B cell (primary cell): ENCODE results near the gene MTCL1. TPM values are rescaled to one million over a fixed set of nuclear protein-coding genes. Genes with fewer than 3 reads are reported as not detected.
A peak's percentile ranks its signal among the peaks of the same experiment; 100 is the strongest.

ENCODE experiments used
- ATAC-seq: fragments of 200-7000 bp; cut with Tn5 transposase; one replicate; pipeline ENCODE4 v1.10.0; 2021; ENCODE audit warnings: low read depth, mild to moderate bottlenecking, moderate number of reproducible peaks, moderate library complexity
- CTCF ChIA-PET: fragments of 350-600 bp; sonication (Branson Sonifier 250); formaldehyde crosslinking; loops from one replicate; lab custom pipeline; 2021; ENCODE audit warnings: antibody characterized with exemption, inconsistent platforms; lab: Charles Lee
- POLR2A ChIA-PET: fragments of 350-600 bp; sonication (Branson Sonifier 250); formaldehyde crosslinking; loops from one replicate; lab custom pipeline; 2021; ENCODE audit warnings: antibody characterized with exemption; lab: Charles Lee
- DNase-seq: peaks from one replicate; pipeline ENCODE4 v3.0.0; 2013
- H2AFZ ChIP-seq: 2 replicates; pipeline ENCODE4 v1.6.1; 2012; ENCODE audit warnings: mild to moderate bottlenecking, low read depth, low read length; ENCODE audit not compliant: insufficient read depth, poor library complexity, severe bottlenecking
- H3K27ac ChIP-seq, 2 donors: 1 replicate in 1 of 2; 2 replicates in 1 of 2; pipeline ENCODE4 v1.5.1; 2012 to 2013; ENCODE audit warnings: low read length in 2 of 2, mild to moderate bottlenecking in 2 of 2, moderate library complexity in 1 of 2
- H3K27me3 ChIP-seq, 4 experiments: fragments of 200-600 bp in 1 of 4; sonication (generic) in 1 of 4; replicated peaks in 1 of 4; 1 replicate in 2 of 4; 2 replicates in 2 of 4; pipeline versions ENCODE4 v1.6.1 to v1.7.0; 2013 to 2016; ENCODE audit warnings: low read length in 3 of 4, mild to moderate bottlenecking in 2 of 4, mixed read lengths in 1 of 4, moderate library complexity in 1 of 4; ENCODE audit not compliant: insufficient read depth in 4 of 4, control insufficient read depth in 3 of 4; ENCODE audit errors: control extremely low read depth in 1 of 4
- H3K36me3 ChIP-seq, 2 experiments: replicated peaks in 1 of 2; 1 replicate in 1 of 2; 2 replicates in 1 of 2; pipeline versions ENCODE4 v1.6.1 to v1.7.1; 2013; ENCODE audit warnings: low read length in 1 of 2; ENCODE audit not compliant: insufficient read depth in 2 of 2, control insufficient read depth in 1 of 2; ENCODE audit errors: control extremely low read depth in 1 of 2, extremely low read depth in 1 of 2
- H3K4me1 ChIP-seq, 2 donors: fragments of 200-600 bp in 1 of 2; sonication (generic) in 1 of 2; 1 replicate in 1 of 2; 2 replicates in 1 of 2; pipeline versions ENCODE4 v1.5.1 to v1.6.1; 2013 to 2017; ENCODE audit warnings: low read length in 2 of 2; ENCODE audit not compliant: control insufficient read depth in 2 of 2, insufficient read depth in 2 of 2
- H3K4me2 ChIP-seq: replicated peaks from 2 replicates; pipeline ENCODE3; 2012; ENCODE audit warnings: mild to moderate bottlenecking, low read depth, low read length; ENCODE audit not compliant: poor library complexity, severe bottlenecking
- H3K4me3 ChIP-seq, 5 experiments: fragments of 200-600 bp in 1 of 5; sonication (generic) in 1 of 5; 1 replicate in 3 of 5; 2 replicates in 2 of 5; pipeline versions ENCODE4 v1.5.1 to v1.7.0; 2011 to 2016; ENCODE audit warnings: low read length in 4 of 5, mild to moderate bottlenecking in 4 of 5, low read depth in 2 of 5, control low read depth in 1 of 5, moderate library complexity in 1 of 5; ENCODE audit not compliant: insufficient read depth in 1 of 5; ENCODE audit errors: control extremely low read depth in 1 of 5, extremely low read depth in 1 of 5
- H3K79me2 ChIP-seq: fragments of 200-600 bp; sonication (generic); one replicate; pipeline ENCODE4 v1.6.0; 2016; ENCODE audit warnings: low read length; ENCODE audit not compliant: control insufficient read depth, insufficient read depth
- H3K9ac ChIP-seq: fragments of 200-600 bp; sonication (generic); 2 replicates; pipeline ENCODE4 v1.6.1; 2017; ENCODE audit warnings: mild to moderate bottlenecking, low read length, moderate library complexity
- H3K9me3 ChIP-seq, 3 donors: one replicate each; pipeline versions ENCODE4 v1.6.1 to v1.7.1; 2013; ENCODE audit warnings: low read length in 2 of 3; ENCODE audit not compliant: control insufficient read depth in 2 of 3, insufficient read depth in 1 of 3; ENCODE audit errors: control extremely low read depth in 1 of 3
- H4K20me1 ChIP-seq: 2 replicates; pipeline ENCODE4 v1.6.0; 2012; ENCODE audit warnings: mild to moderate bottlenecking, low read length; ENCODE audit not compliant: insufficient read depth, control insufficient read depth, poor library complexity, severe bottlenecking
- H3K27ac Mint-ChIP-seq: one replicate; pipeline ENCODE4 v1.8.0; 2021; ENCODE audit warnings: mixed read lengths
- H3K27me3 Mint-ChIP-seq: one replicate; pipeline ENCODE4 v1.8.0; 2021; ENCODE audit warnings: mixed read lengths
- H3K4me1 Mint-ChIP-seq: one replicate; pipeline ENCODE4 v1.8.0; 2021; ENCODE audit warnings: mixed read lengths
- H3K4me3 Mint-ChIP-seq: one replicate; pipeline ENCODE4 v1.8.0; 2021; ENCODE audit warnings: mixed read lengths
- H3K9me3 Mint-ChIP-seq: one replicate; pipeline ENCODE4 v1.8.0; 2022; ENCODE audit warnings: mixed read lengths; ENCODE audit not compliant: insufficient read depth
- EZH2 ChIP-seq: IDR thresholded peaks from 2 replicates; pipeline ENCODE4 v1.6.1; 2012; ENCODE audit warnings: borderline replicate concordance, low read depth, mild to moderate bottlenecking, moderate library complexity, low read length; ENCODE audit not compliant: insufficient read depth, poor library complexity, severe bottlenecking
- WGBS: methylation state at CpG from one replicate; pipeline ENCODE4 v1.1.5; 2013; ENCODE audit warnings: missing lambda C conversion rate; ENCODE audit not compliant: insufficient coverage; 5-methylcytosine and 5-hydroxymethylcytosine counted together
- intact Hi-C: fragments of 100-400 bp; cut with micrococcal nuclease; formaldehyde crosslinking; loops from one replicate; pipeline ENCODE4 v1.10.0; 2022
- polyA plus RNA-seq: library from polyadenylated mRNA; depleted of rRNA; stranded (reverse); fragments of >200 nt; gene quantifications from 2 replicates; pipeline ENCODE4 v1.2.3, GENCODE V29; 2012
- total RNA-seq, 2 donors: library from RNA; stranded (reverse); fragments of 120-200 nt in 1 of 2; gene quantifications; 1 replicate in 1 of 2; 2 replicates in 1 of 2; pipeline versions ENCODE4 v1.2.3 to v1.2.4, GENCODE V29; 2013 to 2022
- TF ChIP-seq, protein P1 (sequence below): fragments of 200-600 bp; IDR thresholded peaks from one replicate; pipeline ENCODE4 v1.8.0; 2022; ENCODE audit warnings: antibody characterized with exemption, mild to moderate bottlenecking

Gene MTCL1
- total and polyA plus RNA-seq, 2 donors (not counting 1 experiment from before 2014, with no cell fraction given) = 2.7 to 5.8 TPM

DNA sequence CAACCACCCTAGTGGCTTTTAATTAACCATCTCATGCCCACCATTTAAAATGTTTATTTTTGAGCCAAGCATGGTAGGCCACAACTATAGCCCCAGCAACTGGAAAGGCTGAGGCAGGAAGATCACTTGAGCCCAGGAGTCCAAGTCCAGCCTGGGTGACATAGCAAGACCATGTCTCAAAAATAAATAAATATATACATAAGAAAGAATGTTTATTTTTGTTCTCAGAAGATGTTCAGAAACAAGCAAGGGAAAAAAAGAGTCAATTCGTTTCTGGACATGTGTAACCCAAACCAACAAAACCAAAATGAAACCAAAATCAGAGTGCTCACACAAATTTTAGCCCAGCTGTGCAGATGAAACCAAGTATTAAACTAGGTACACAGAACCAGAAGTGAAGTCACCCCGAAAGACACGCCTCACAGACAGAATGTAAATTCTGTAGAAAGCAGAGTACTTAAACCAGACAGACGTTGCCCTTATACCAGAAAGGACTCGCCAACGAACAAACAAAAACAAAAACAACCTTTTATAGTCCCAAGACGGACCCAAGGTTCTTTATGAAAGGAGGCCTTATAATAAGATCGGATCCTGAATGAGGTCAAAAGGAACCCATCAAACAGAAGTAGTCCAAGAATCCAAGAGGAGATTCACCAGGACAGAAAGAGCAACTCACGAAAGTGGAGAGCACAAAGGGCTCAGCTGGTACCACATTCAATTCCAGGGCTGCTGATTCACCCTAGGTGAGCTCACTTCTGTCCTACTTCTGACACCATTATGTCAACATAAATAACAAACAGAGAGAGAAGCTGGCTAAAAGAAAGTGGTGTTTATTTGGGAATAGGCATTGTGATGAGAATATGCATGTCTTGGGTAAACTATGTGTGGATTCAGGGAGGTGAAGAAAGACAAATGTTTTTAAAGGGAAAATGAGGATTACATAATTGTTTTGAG, 31.8 kb upstream of the MTCL1 start:
- Histone ChIP-seq H3K9me3 (no peaks in the 10 kb centered on the region), H3K4me3 (no peak overlapping the region), H4K20me1 (no peaks in the 10 kb centered on the region), H3K27ac (no peak overlapping the region), H3K79me2 (no peaks in the 10 kb centered on the region), H3K4me2 (peak overlapping the region; percentile 11), H3K4me1 (peaks cover 0 to 10% of the 10 kb centered on the region in 2 donors), H2AFZ (peak overlapping the region; percentile 39), H3K36me3 (no peaks in the 10 kb centered on the region), H3K27me3 (no peaks in the 10 kb centered on the region), H3K9ac (no peak overlapping the region)
- Mint-ChIP-seq H3K9me3 (peaks cover 2% of the 10 kb centered on the region), H3K27ac (peak overlapping the region; percentile 64), H3K27me3 (no peaks in the 10 kb centered on the region), H3K4me1 (peaks cover 6% of the 10 kb centered on the region), H3K4me3 (peak overlapping the region; percentile 62)
- 56% methylated on average over 3 of the region's 9 CpGs for WGBS
- TF ChIP-seq EZH2 = no peak
- TF ChIP-seq, protein P1, sequence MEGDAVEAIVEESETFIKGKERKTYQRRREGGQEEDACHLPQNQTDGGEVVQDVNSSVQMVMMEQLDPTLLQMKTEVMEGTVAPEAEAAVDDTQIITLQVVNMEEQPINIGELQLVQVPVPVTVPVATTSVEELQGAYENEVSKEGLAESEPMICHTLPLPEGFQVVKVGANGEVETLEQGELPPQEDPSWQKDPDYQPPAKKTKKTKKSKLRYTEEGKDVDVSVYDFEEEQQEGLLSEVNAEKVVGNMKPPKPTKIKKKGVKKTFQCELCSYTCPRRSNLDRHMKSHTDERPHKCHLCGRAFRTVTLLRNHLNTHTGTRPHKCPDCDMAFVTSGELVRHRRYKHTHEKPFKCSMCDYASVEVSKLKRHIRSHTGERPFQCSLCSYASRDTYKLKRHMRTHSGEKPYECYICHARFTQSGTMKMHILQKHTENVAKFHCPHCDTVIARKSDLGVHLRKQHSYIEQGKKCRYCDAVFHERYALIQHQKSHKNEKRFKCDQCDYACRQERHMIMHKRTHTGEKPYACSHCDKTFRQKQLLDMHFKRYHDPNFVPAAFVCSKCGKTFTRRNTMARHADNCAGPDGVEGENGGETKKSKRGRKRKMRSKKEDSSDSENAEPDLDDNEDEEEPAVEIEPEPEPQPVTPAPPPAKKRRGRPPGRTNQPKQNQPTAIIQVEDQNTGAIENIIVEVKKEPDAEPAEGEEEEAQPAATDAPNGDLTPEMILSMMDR = no peak
- ATAC-seq (peak; percentile 33), DNase-seq (no peak)
- ChIA-PET CTCF (interaction anchor here (0.5 to 1.3 kb wide), 3 partner anchors 23 to 326 kb away, joined by 3 to 5 read pairs (median 4); no protein-coding TSS in a partner anchor), POLR2A (no interaction called here)
- intact Hi-C loops = no loop called here

DNA sequence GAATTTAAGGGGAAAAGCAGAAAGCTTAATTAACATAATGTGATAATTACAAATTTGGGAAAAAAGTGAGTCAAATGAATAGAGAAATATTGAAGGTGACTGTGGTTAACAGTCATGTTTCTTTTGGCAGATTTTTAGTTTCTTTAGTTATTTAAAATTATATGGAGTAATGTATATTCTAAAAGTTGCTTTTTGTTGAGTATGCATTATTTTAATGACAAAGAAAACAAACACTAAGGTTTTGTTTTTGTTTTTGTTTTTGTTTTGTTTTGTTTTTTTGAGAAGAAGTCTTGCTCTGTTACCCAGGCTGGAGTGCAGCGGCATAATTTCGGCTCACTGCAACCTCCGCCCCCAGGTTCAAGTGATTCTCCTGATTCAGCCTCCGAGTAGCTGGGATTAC, 30.3 kb upstream of the MTCL1 start:
- Histone ChIP-seq H3K4me2 (no peak overlapping the region), H3K9ac (no peak overlapping the region), H2AFZ (no peak overlapping the region), H3K27me3 (no peaks in the 10 kb centered on the region), H4K20me1 (no peaks in the 10 kb centered on the region), H3K4me1 (peaks cover 0 to 10% of the 10 kb centered on the region in 2 donors), H3K79me2 (no peaks in the 10 kb centered on the region), H3K27ac (no peak overlapping the region), H3K4me3 (no peak overlapping the region), H3K36me3 (no peaks in the 10 kb centered on the region), H3K9me3 (no peaks in the 10 kb centered on the region)
- CTCF ChIA-PET = interaction anchor here (0.5 kb wide), 1 partner anchor 25 kb away, joined by 5 read pairs; no protein-coding TSS in a partner anchor
- TF ChIP-seq EZH2 = no peak
- TF ChIP-seq, protein P1 = no peak
- Mint-ChIP-seq H3K27me3 (no peaks in the 10 kb centered on the region), H3K4me1 (peaks cover 6% of the 10 kb centered on the region), H3K4me3 (no peak overlapping the region), H3K27ac (no peak overlapping the region), H3K9me3 (peaks cover 2% of the 10 kb centered on the region)
- intact Hi-C loops = no loop called here
- ATAC-seq (no peak), DNase-seq (no peak)
- POLR2A ChIA-PET = no interaction called here
- 90% methylated on average over 4 of the region's 4 CpGs for WGBS
